Prostate gland (tissue), 2 donors: Measurements from ENCODE around the gene MARCHF3. TPM values are rescaled to one million over a fixed set of nuclear protein-coding genes. Genes with fewer than 3 reads are reported as not detected.

ENCODE experiments used
- DNase-seq: peaks from one replicate; pipeline ENCODE4 v3.0.0-alpha.2; 2019; ENCODE audit warnings: low spot score
- H3K27ac ChIP-seq, 2 donors: fragments of 200-600 bp; sonication (generic); 2 replicates each; pipeline ENCODE4 v1.5.1; 2017 to 2019
- H3K27me3 ChIP-seq: fragments of 200-600 bp; sonication (generic); replicated peaks from 2 replicates; pipeline ENCODE4 v1.5.1; 2019; ENCODE audit not compliant: insufficient read depth
- H3K36me3 ChIP-seq, 2 donors: fragments of 200-600 bp; sonication (generic); 1 replicate in 1 of 2; 2 replicates in 1 of 2; pipeline versions ENCODE4 v1.5.1 to v1.8.1; 2017 to 2019
- H3K4me1 ChIP-seq: fragments of 200-600 bp; sonication (generic); replicated peaks from 2 replicates; pipeline ENCODE4 v1.5.1; 2019
- H3K4me3 ChIP-seq, 2 donors: fragments of 200-600 bp; sonication (generic); 2 replicates each; pipeline ENCODE4 v1.5.1; 2017 to 2019
- H3K9me3 ChIP-seq: fragments of 200-600 bp; sonication (generic); 2 replicates; pipeline ENCODE4 v1.5.1; 2017
- POLR2A ChIP-seq: fragments of 450-650 bp; IDR thresholded peaks from one replicate; pipeline ENCODE4 v1.6.1; 2016; ENCODE audit warnings: antibody characterized with exemption, mild to moderate bottlenecking
- POLR2AphosphoS5 ChIP-seq: sonication (generic); formaldehyde crosslinking; IDR thresholded peaks from one replicate; pipeline ENCODE4 v1.6.1; 2017; ENCODE audit warnings: antibody characterized with exemption
- WGBS: methylation state at CpG from one replicate; pipeline ENCODE4 v1.1.5; 2018; 5-methylcytosine and 5-hydroxymethylcytosine counted together
- intact Hi-C: fragments of 100-400 bp; cut with DNase I; formaldehyde crosslinking; loops from one replicate; pipeline ENCODE4 v1.14.2; 2022
- total RNA-seq, 2 donors: library from RNA; depleted of rRNA; stranded (reverse); fragments of >200 nt; gene quantifications; one replicate each; pipeline ENCODE4 v1.1.0, GENCODE V29; 2016
- TF ChIP-seq, protein P1 (sequence below), 4 experiments: fragments of 200-600 bp in 2 of 4; fragments of 450-650 bp in 2 of 4; sonication (generic) in 2 of 4; IDR thresholded peaks; 1 replicate in 3 of 4; 2 replicates in 1 of 4; pipeline ENCODE4 v1.5.1; 2016 to 2019; ENCODE audit warnings: antibody characterized with exemption in 4 of 4, mild to moderate bottlenecking in 2 of 4, moderate library complexity in 2 of 4

Gene MARCHF3
- total RNA-seq, 2 donors from 2014 or later: 1.2 to 21.1 TPM

DNA sequence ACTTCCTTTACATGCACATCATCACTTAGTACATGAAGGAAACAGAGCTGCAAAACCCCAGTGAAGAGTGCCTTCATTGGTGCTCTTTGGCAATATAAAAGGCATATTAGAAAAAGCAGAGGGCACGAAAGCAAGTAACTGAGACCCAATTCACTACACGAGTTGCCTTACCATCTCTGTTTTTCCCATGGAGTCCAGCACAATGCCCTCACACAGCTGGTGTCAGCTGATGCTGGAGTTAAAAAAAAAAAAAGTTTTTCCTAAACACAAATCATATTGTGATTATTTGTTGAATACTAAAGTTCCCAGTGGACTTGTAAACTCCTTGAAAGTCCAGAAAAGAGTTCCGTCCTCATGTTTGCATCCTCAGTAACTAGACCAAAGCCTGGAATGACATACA lies 25.6 kb downstream of the MARCHF3 start:
- H3K9me3 ChIP-seq: no peaks in the 10 kb centered on the region
- intact Hi-C loops: no loop called here
- WGBS: 85% methylated on average over 3 of the region's 3 CpGs
- DNase-seq: no peak
- H3K36me3 ChIP-seq: no peaks in the 10 kb centered on the region
- no peak overlapping the region for H3K4me3 ChIP-seq
- no peak overlapping the region for H3K27ac ChIP-seq
- TF ChIP-seq, protein P1, sequence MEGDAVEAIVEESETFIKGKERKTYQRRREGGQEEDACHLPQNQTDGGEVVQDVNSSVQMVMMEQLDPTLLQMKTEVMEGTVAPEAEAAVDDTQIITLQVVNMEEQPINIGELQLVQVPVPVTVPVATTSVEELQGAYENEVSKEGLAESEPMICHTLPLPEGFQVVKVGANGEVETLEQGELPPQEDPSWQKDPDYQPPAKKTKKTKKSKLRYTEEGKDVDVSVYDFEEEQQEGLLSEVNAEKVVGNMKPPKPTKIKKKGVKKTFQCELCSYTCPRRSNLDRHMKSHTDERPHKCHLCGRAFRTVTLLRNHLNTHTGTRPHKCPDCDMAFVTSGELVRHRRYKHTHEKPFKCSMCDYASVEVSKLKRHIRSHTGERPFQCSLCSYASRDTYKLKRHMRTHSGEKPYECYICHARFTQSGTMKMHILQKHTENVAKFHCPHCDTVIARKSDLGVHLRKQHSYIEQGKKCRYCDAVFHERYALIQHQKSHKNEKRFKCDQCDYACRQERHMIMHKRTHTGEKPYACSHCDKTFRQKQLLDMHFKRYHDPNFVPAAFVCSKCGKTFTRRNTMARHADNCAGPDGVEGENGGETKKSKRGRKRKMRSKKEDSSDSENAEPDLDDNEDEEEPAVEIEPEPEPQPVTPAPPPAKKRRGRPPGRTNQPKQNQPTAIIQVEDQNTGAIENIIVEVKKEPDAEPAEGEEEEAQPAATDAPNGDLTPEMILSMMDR (IDR thresholded peaks at IDR 0.05): no peak
- no peak for TF ChIP-seq POLR2A
- no peak for TF ChIP-seq POLR2AphosphoS5
- H3K27me3 ChIP-seq: no peaks in the 10 kb centered on the region
- H3K4me1 ChIP-seq: no peaks in the 10 kb centered on the region

DNA sequence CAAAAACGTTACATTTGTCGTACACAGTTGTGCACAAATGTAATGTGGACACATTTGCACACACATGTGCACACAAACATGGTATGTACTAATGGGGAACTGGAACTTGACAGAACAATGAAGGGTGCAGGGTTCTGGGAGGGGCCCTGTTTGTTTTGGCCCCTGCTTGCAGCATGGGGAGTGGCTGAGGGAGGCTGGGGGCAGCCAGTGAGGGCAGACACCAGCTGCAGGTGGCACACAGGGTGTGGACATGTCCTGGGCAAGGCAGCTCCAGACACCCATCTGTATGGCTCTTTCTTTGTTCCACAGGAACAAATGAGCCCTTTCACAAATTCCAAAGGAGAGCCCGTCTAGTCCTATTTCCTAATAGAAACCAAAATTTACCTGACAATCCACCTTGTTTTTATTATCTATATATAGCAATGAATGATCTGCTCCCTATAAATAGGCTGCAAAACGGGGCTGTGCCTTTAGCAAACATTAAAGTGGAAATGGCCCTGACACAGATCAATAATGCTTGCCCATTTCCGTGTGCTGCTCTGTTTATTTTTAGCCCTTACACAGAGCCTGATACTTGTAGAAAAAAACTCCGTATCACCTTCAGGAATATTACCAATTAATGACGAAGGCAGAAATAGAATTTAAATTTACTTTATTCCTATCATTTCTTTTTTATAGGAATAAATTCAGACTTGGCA lies 26.4 kb downstream of the MARCHF3 start:
- intact Hi-C loops: no loop called here
- DNase-seq: no peak
- no peak overlapping the region for H3K4me3 ChIP-seq
- WGBS: 66% methylated on average over 7 of the region's 7 CpGs
- no peaks in the 10 kb centered on the region for H3K4me1 ChIP-seq
- TF ChIP-seq POLR2AphosphoS5 (no peak), POLR2A (no peak)
- TF ChIP-seq, protein P1 (IDR thresholded peaks at IDR 0.05): no peak
- no peaks in the 10 kb centered on the region for H3K36me3 ChIP-seq
- no peak overlapping the region for H3K27ac ChIP-seq
- no peaks in the 10 kb centered on the region for H3K27me3 ChIP-seq
- no peaks in the 10 kb centered on the region for H3K9me3 ChIP-seq

DNA sequence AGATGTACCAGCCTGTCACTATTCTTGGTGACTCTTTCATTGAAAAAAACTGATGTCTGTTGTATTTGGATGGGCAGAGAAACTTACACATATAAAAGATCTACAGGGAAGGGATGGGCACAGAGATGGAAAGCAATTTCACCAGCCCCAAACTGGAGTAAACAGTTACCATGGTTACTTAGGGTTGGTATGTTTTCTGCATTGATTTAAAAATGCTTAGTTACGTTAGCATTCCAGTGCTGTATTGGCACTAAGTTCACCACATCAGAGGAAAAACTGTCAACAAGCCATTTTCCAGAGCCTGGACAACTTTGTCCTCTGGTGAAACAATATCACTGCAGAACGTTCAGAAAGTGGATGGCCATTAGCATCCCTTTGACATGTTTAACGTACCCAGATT lies 28.0 kb downstream of the MARCHF3 start:
- intact Hi-C loops: no loop called here
- DNase-seq: no peak
- TF ChIP-seq POLR2A (no peak), POLR2AphosphoS5 (no peak)
- TF ChIP-seq, protein P1 (IDR thresholded peaks at IDR 0.05): no peak
- no peaks in the 10 kb centered on the region for H3K9me3 ChIP-seq
- 55% methylated on average over 3 of the region's 3 CpGs for WGBS
- no peaks in the 10 kb centered on the region for H3K27me3 ChIP-seq
- no peak overlapping the region for H3K4me3 ChIP-seq
- no peaks in the 10 kb centered on the region for H3K4me1 ChIP-seq
- no peak overlapping the region for H3K27ac ChIP-seq
- H3K36me3 ChIP-seq: no peaks in the 10 kb centered on the region

DNA sequence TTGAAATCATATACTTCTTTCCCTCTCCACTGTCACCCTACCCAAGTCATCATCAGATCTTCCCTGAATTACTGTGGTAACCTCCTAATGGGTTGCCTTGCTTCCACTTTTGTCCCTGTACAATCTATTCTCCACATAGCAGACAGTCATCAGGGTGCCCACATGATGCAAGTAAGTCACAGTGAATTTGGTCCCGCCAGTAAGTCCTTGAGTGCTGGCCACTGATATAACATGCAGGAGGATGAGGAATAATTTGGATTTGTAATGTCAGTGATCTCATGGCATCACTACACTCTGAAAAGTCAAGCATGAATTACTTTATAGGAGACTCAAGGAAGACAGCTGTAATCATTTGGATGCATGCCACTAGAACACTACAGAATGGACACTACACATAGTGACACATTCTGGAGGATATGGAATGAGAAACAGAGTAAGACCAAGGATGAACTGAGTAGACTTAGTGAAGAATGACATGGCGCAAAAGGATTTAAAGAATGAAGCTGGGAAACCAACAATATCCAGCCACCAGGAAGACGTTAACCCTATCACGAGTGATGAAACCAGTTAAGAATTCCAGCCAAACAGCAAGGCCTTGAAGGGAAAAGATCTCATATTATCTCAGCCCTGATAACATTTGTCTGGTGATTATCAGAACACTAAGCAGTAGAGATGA lies 28.6 kb downstream of the MARCHF3 start:
- Histone ChIP-seq H3K4me1 (no peaks in the 10 kb centered on the region), H3K27me3 (no peaks in the 10 kb centered on the region), H3K4me3 (no peak overlapping the region), H3K27ac (no peak overlapping the region), H3K9me3 (no peaks in the 10 kb centered on the region), H3K36me3 (no peaks in the 10 kb centered on the region)
- TF ChIP-seq POLR2A (no peak), POLR2AphosphoS5 (no peak)
- TF ChIP-seq, protein P1 (IDR thresholded peaks at IDR 0.05): no peak
- 91% methylated on average over 4 of the region's 4 CpGs for WGBS
- DNase-seq: no peak
- intact Hi-C loops: no loop called here
